GM12872 (cell line): ENCODE data around the gene SYT15.
"Not testable (repeated sequence)": the region's sequence is repeated elsewhere in the genome, so short reads cannot be mapped to it uniquely, and the experiment has no call there.

Experiments
- CTCF ChIP-seq: IDR thresholded peaks from 3 replicates; pipeline ENCODE4 v1.5.1; 2011; ENCODE audit warnings: low read depth, mild to moderate bottlenecking, low read length, moderate library complexity; ENCODE audit not compliant: insufficient read depth

Gene SYT15

DNA sequence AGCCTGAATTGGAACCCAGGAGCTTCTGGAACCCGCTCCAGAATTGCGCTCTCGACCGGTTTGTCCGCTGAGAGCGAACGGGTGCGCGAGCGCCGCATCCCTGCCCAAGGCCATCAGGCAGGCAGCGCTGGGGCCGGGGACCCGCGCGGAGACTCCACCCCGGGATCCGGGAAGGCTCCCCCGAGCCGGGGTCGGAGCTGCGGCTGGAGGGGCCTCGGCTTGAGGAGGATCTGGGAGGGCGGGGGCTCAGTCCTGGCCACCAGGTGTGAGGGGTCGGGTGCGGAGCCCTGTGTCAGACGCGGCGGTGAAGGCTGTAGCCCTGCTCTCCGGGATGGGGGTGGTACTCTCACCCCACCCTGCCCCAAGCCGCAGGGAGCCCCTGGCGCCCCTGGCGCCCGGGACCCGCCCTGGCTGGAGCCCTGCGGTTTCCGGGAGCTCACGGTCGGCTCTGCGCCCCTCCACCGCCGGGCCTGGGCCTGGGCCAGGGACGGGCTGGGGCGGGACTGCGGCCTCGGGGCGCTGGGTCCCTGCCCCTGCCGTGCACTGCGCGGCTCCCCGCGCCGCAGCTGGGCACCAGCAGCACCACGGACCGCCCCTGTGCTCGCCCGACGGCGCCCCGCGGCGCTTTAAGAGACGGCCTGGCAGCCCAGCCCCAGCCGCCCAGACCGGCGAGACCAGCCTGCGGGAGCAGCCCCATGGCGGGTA, at the start of gene SYT15:
Gene SYT15, plus strand, starts transcription at position 655 of the 705 bp plus-strand sequence. Its CDS starts 41 bp downstream, at position 696.
- TF ChIP-seq CTCF = not testable (repeated sequence)

GRCh38 chr10:46530249-46531186, 48.4 kb upstream of the SYT15 start:
- TF ChIP-seq CTCF = no peak

- no peak for TF ChIP-seq CTCF
Observed at GRCh38 chr10:46534828-46535524, 44.0 kb upstream of the SYT15 start.

GRCh38 chr10:46536171-46536570, 42.8 kb upstream of the SYT15 start:
- no peak for TF ChIP-seq CTCF

GRCh38 chr10:46536781-46537180, 42.1 kb upstream of the SYT15 start:
- no peak for TF ChIP-seq CTCF

GRCh38 chr10:46537309-46537708, 41.6 kb upstream of the SYT15 start:
- TF ChIP-seq CTCF = no peak

DNA sequence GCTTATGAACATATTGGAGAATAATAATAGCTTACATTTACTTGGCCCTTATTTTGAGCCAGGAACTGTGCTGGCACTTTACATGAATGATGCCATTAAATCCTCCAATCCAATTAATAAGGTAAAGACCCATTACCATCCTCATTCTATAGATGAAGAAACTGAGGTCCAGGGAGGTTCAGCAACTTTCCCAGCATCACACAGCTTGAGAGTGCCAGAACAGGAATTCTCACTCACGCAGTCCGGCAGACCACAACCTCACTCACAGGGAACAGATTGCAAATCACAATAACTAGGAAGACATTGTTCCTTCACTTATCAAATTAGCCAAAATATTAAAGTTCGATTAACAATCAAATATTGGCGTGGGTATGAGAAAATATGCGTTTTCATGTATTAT, 40.8 kb upstream of the SYT15 start:
- no peak for TF ChIP-seq CTCF
